Measurements from ENCODE around the gene SLC7A10.

The SLC7A10 gene

DNA sequence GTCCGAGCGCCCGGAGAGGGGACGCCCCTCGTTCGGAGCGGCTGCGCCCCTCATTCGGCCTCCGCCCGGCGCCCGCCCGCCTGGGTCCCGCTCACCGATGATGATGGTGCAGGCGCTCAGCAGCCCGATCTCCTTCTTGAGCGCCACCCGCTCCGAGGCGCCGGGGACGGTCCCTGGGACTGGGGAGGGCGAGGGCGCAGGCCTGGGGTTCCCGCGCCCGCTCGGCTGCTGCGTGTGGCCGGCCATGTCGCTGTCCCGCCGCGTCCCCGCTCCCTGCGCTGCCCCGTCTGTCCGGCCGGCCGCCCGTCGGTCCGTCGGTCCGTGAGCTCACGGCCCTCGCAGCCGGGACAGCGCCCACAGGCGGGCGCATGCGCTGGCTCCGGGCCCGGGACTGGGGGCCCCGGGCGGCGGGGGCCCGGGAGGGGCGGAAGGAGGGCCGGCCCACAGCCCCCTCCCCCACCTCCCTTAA, at the start of gene SLC7A10:
TSS of gene SLC7A10 (minus strand) at position 393 of the 469 bp plus-strand sequence. CDS start at position 246, 147 bp downstream.
- no peak for DNase-seq (ENCODE audit: low read depth)
- no peak within 1 kb of the TSS for H3K4me3 ChIP-seq (ENCODE audit: control insufficient read depth, low read depth, low read length)
- TF ChIP-seq, protein P1, sequence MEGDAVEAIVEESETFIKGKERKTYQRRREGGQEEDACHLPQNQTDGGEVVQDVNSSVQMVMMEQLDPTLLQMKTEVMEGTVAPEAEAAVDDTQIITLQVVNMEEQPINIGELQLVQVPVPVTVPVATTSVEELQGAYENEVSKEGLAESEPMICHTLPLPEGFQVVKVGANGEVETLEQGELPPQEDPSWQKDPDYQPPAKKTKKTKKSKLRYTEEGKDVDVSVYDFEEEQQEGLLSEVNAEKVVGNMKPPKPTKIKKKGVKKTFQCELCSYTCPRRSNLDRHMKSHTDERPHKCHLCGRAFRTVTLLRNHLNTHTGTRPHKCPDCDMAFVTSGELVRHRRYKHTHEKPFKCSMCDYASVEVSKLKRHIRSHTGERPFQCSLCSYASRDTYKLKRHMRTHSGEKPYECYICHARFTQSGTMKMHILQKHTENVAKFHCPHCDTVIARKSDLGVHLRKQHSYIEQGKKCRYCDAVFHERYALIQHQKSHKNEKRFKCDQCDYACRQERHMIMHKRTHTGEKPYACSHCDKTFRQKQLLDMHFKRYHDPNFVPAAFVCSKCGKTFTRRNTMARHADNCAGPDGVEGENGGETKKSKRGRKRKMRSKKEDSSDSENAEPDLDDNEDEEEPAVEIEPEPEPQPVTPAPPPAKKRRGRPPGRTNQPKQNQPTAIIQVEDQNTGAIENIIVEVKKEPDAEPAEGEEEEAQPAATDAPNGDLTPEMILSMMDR (conservative IDR thresholded peaks at IDR 0.05; ENCODE audit: control insufficient read depth, insufficient read depth, low read depth, low read length), result no peak

DNA sequence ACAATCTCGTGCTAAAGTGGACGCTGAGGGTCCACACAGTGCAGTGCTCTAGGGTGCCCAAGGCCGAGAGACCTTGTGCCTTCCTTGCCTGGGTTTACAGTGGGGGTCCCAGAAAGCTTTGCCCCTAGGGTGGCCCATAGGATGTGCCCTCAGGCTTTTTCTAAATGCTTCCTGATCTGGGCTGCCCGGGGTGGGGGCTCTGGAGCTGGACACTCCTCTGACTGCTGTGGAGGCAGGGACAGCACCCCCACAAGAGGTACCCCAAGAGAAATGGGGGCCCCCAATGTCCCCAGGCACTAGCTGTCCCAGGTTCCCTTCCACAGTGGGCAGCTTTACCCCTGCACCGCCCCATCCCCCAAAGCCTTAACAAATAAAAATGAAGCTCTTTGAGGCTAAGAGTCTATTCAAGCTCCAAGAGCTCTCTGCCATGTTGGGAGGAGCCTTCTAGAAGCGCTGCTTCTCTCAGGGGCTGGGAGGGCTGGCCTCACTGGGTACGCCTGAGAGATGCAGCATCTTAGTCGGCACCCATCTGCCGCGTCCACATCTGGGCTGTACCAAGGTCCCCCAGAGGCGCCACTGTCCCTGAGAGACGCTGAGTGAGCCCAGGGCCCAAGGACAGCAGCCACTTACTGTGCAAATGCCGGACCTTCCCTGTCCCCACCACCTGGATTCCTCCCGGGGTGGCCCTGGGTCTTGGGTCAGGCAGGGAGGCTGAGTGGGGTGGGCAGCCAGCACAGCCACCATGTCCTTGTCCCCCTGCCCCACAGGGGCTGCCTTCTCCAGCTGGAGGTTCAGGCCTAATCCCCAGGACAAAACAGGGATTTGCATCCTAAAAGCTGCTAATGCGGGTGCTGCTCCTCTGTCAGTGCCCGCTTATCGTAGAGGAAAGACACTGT, 49.3 kb upstream of the SLC7A10 start:
- no peak overlapping the region for H3K4me3 ChIP-seq (ENCODE audit: control insufficient read depth, low read depth, low read length)
- TF ChIP-seq, protein P1 (conservative IDR thresholded peaks at IDR 0.05; ENCODE audit: control insufficient read depth, insufficient read depth, low read depth, low read length), result no peak
- DNase-seq (ENCODE audit: low read depth), result no peak

DNA sequence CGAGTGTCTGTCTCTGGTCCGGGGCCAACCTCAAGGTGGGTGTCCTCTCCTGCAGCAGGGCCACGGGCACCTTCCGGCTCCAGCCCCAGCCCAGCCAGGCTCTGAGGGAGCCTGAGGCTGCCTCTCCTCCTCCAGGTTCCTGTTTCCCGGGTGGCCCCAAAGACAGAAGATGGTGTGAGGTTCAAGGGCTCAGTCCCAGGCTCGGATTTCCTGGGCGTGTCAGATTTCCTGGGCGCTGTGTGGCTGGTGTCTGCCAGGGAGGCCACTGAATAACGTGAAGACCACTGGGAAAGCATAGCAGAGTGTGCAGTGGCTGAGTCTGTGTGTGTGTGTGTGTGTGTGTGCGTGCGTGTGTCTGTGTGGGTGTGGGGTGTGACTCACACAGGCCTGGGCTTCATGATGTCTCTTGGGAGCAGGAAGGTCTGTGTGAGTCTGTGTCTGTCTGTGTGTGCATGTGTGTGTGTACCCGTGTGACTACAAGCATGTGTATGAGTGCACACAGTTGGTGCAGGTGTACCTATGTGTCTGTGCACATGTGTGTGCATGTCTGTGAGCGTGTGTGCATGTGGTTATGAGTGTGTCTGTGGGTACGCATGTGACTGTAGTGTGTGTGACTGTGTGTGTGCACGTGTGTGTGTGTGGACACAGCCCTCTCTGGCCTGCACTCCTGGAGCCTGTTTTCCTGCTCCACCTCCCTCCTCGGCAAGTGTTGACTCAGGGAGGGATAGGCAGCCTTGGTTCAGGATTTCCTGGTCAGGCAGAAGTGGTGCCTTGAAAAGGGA, 48.4 kb upstream of the SLC7A10 start:
- no peak overlapping the region for H3K4me3 ChIP-seq (ENCODE audit: control insufficient read depth, low read depth, low read length)
- peak; percentile 95 for DNase-seq (ENCODE audit: low read depth)
- TF ChIP-seq, protein P1 (conservative IDR thresholded peaks at IDR 0.05; ENCODE audit: control insufficient read depth, insufficient read depth, low read depth, low read length), result no peak

DNA sequence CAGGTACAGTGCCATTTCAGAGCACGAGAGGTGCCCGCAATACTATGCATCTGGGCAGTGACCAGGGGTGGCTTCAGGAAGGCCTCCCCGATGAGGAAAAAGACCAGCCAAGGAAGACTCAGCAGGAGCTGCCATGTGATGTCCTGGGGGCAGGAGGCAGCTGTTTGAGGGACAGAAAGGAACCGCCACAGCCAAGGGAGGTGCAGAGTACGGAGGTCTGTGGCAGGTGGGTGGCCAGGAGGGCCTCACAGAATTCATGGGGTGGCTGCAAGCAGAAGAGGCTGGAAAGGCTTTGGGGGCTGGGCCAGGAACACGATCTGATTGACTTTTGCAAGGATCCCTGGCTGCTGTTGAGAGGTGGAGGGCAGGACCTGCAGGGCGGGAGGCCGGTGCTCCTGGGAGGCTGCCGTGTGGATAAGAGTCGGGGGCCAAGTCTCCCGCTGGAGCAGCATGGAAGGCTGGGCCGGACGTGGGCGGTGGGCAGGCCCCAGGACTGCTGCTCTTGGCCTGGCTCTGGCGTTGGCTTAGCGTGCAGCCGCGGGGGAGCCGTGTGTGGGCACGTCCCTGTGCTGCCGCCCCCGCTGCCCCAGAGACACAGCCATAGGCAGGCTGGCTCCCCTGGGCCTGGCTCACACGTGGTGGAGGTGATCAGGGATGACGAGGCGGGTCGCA, 47.6 kb upstream of the SLC7A10 start:
- H3K4me3 ChIP-seq (ENCODE audit: control insufficient read depth, low read depth, low read length), result no peak overlapping the region
- DNase-seq (ENCODE audit: low read depth), result peak; percentile 22
- TF ChIP-seq, protein P1 (conservative IDR thresholded peaks at IDR 0.05; ENCODE audit: control insufficient read depth, insufficient read depth, low read depth, low read length), result no peak

DNA sequence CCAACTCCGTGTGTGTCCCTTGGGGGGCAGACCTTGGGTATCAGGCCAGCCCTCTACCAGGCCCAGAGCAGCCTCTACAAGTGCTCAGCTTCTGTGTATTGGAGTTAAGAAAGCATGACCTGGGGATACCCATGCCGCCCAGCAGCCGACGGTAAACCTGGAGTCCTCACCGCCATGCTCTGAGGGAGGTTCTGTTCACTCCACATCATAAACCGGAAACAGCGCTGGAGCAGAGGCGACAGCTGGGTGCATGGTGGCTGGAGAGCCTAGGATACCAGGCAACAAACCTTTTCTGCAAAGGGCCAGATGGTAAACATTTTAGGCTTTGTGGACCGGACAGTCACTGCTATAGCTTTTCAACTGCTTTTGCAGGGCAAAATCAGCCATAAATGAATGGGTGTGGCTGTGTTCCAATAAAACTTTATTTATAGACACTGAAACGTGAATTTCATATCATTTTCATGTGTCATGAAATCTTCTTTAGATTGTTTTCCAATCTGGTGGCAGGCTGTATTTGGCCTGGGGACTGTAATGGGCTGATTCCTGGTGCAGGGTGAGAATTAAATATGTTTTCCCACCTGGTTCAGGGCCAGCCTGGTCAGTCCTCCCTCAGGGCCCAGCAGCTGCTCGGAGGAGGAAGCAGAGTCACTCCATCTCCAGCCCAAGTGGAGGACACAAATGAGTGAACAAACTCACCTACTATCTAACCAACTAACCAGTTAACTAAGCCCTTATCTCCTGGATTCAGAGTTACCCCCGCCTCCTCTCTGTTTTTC, 45.8 kb upstream of the SLC7A10 start:
- H3K4me3 ChIP-seq (ENCODE audit: control insufficient read depth, low read depth, low read length), result no peak overlapping the region
- no peak for DNase-seq (ENCODE audit: low read depth)
- TF ChIP-seq, protein P1 (conservative IDR thresholded peaks at IDR 0.05; ENCODE audit: control insufficient read depth, insufficient read depth, low read depth, low read length), result no peak

DNA sequence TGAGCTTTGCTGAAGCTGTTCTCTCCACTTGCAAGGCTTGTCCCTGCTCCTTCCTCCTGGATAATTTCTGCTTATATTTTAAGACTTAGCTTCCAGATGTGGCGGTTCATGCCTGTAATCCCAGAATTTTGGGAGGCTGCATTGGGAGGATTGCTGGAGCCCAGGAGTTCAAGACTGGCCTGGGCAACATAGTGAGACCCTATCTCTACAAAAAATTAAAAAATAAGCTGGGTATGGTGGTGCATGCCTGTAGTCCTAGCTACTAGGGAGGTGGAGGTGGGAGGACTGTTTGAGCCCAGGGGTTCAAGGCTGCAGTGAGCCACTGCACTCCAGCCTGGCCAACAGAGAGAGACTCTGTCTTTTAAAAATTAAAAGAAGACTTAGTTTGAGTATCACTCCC, 45.1 kb upstream of the SLC7A10 start:
- H3K4me3 ChIP-seq (ENCODE audit: control insufficient read depth, low read depth, low read length), result no peak overlapping the region
- no peak for DNase-seq (ENCODE audit: low read depth)
- TF ChIP-seq, protein P1 (conservative IDR thresholded peaks at IDR 0.05; ENCODE audit: control insufficient read depth, insufficient read depth, low read depth, low read length), result no peak

Data from fibroblast of mammary gland (primary cell).